ENCODE data around the gene RNASE11.
"Not testable (repeated sequence)": the region's sequence is repeated elsewhere in the genome, so short reads cannot be mapped to it uniquely, and the experiment has no call there.

Gene RNASE11

GRCh38 chr14:20606190-20606901 lies 18.5 kb upstream of the RNASE11 start:
- no peaks in the 10 kb centered on the region for H3K27me3 Mint-ChIP-seq
- no peaks in the 10 kb centered on the region for H3K36me3 Mint-ChIP-seq
- H3K9me3 Mint-ChIP-seq, result no peaks in the 10 kb centered on the region
- H3K4me3 Mint-ChIP-seq, result no peak overlapping the region
- H3K4me1 Mint-ChIP-seq, result no peaks in the 10 kb centered on the region
- no peak overlapping the region for H3K27ac Mint-ChIP-seq

- Mint-ChIP-seq H3K27ac (no peak overlapping the region), H3K27me3 (no peaks in the 10 kb centered on the region), H3K9me3 (no peaks in the 10 kb centered on the region), H3K4me1 (no peaks in the 10 kb centered on the region), H3K4me3 (no peak overlapping the region), H3K36me3 (no peaks in the 10 kb centered on the region)
Observed at GRCh38 chr14:20603813-20604690, 16.3 kb upstream of the RNASE11 start.

GRCh38 chr14:20602583-20602982 lies 14.8 kb upstream of the RNASE11 start:
- Mint-ChIP-seq H3K27ac (no peak overlapping the region), H3K27me3 (no peaks in the 10 kb centered on the region), H3K4me3 (no peak overlapping the region), H3K4me1 (no peaks in the 10 kb centered on the region), H3K36me3 (no peaks in the 10 kb centered on the region), H3K9me3 (no peaks in the 10 kb centered on the region)

GRCh38 chr14:20601522-20601921 lies 13.7 kb upstream of the RNASE11 start:
- no peak overlapping the region for H3K27ac Mint-ChIP-seq
- H3K36me3 Mint-ChIP-seq, result no peaks in the 10 kb centered on the region
- no peak overlapping the region for H3K4me3 Mint-ChIP-seq
- no peaks in the 10 kb centered on the region for H3K9me3 Mint-ChIP-seq
- no peaks in the 10 kb centered on the region for H3K27me3 Mint-ChIP-seq
- H3K4me1 Mint-ChIP-seq, result no peaks in the 10 kb centered on the region

GRCh38 chr14:20597108-20597507 lies 9.3 kb upstream of the RNASE11 start:
- Mint-ChIP-seq H3K27ac (no peak overlapping the region), H3K4me3 (no peak overlapping the region), H3K9me3 (no peaks in the 10 kb centered on the region), H3K36me3 (no peaks in the 10 kb centered on the region), H3K4me1 (peaks cover 5% of the 10 kb centered on the region), H3K27me3 (no peaks in the 10 kb centered on the region)

GRCh38 chr14:20595726-20596125 lies 7.9 kb upstream of the RNASE11 start:
- H3K36me3 Mint-ChIP-seq, H3K4me3 Mint-ChIP-seq, H3K27ac Mint-ChIP-seq, H3K4me1 Mint-ChIP-seq, H3K9me3 Mint-ChIP-seq, H3K27me3 Mint-ChIP-seq: not testable (repeated sequence)

- Mint-ChIP-seq H3K4me3 (no peak overlapping the region), H3K9me3 (no peaks in the 10 kb centered on the region), H3K27ac (no peak overlapping the region), H3K27me3 (peaks cover 3% of the 10 kb centered on the region), H3K36me3 (no peaks in the 10 kb centered on the region), H3K4me1 (peaks cover 5% of the 10 kb centered on the region)
Observed at GRCh38 chr14:20592574-20592973, 4.8 kb upstream of the RNASE11 start.

- H3K36me3 Mint-ChIP-seq, result no peaks in the 10 kb centered on the region
- H3K4me3 Mint-ChIP-seq, result no peak within 1 kb of the TSS
- peaks cover 3% of the 10 kb centered on the region for H3K27me3 Mint-ChIP-seq
- H3K4me1 Mint-ChIP-seq, result peaks cover 5% of the 10 kb centered on the region
- H3K27ac Mint-ChIP-seq, result no peak within 1 kb of the TSS
- H3K9me3 Mint-ChIP-seq, result peaks cover 4% of the 10 kb centered on the region
Observed at GRCh38 chr14:20591235-20591634, 3.4 kb upstream of the RNASE11 start, which contains the start of gene RNASE12. Gene RNASE12, minus strand, starts transcription at chr14:20591376. Its CDS starts 653 bp downstream, at chr14:20590723.

- Mint-ChIP-seq H3K27ac (no peak overlapping the region), H3K4me3 (no peak overlapping the region), H3K4me1 (no peaks in the 10 kb centered on the region), H3K27me3 (peaks cover 5% of the 10 kb centered on the region), H3K36me3 (peaks cover 4% of the 10 kb centered on the region), H3K9me3 (peaks cover 13% of the 10 kb centered on the region)
Observed at GRCh38 chr14:20583908-20584307, 3.9 kb downstream of the RNASE11 start.

GRCh38 chr14:20583142-20583541 lies 4.7 kb downstream of the RNASE11 start:
- H3K9me3 Mint-ChIP-seq, result peaks cover 13% of the 10 kb centered on the region
- no peak overlapping the region for H3K4me3 Mint-ChIP-seq
- peaks cover 4% of the 10 kb centered on the region for H3K36me3 Mint-ChIP-seq
- peaks cover 5% of the 10 kb centered on the region for H3K27me3 Mint-ChIP-seq
- no peaks in the 10 kb centered on the region for H3K4me1 Mint-ChIP-seq
- no peak overlapping the region for H3K27ac Mint-ChIP-seq

GRCh38 chr14:20580242-20580641 lies 7.6 kb downstream of the RNASE11 start:
- Mint-ChIP-seq H3K36me3 (no peaks in the 10 kb centered on the region), H3K9me3 (no peaks in the 10 kb centered on the region), H3K27ac (no peak overlapping the region)

GRCh38 chr14:20578784-20579502 lies 8.9 kb downstream of the RNASE11 start:
- Mint-ChIP-seq H3K27me3 (peaks cover 2% of the 10 kb centered on the region), H3K27ac (no peak overlapping the region), H3K4me1 (no peaks in the 10 kb centered on the region)

More at GRCh38 chr14:20580242-20580641, 7.6 kb downstream of the RNASE11 start:
- peaks cover 2% of the 10 kb centered on the region for H3K27me3 Mint-ChIP-seq
- H3K4me1 Mint-ChIP-seq, result no peaks in the 10 kb centered on the region
- no peak overlapping the region for H3K4me3 Mint-ChIP-seq

GRCh38 chr14:20578325-20578724 lies 9.5 kb downstream of the RNASE11 start:
- no peak overlapping the region for H3K27ac Mint-ChIP-seq
- H3K4me3 Mint-ChIP-seq, result no peak overlapping the region
- no peaks in the 10 kb centered on the region for H3K36me3 Mint-ChIP-seq
- H3K4me1 Mint-ChIP-seq, result no peaks in the 10 kb centered on the region
- H3K27me3 Mint-ChIP-seq, result no peaks in the 10 kb centered on the region
- H3K9me3 Mint-ChIP-seq, result no peaks in the 10 kb centered on the region

More at GRCh38 chr14:20578784-20579502, 8.9 kb downstream of the RNASE11 start:
- H3K4me3 Mint-ChIP-seq, result no peak overlapping the region
- no peaks in the 10 kb centered on the region for H3K36me3 Mint-ChIP-seq
- H3K9me3 Mint-ChIP-seq, result no peaks in the 10 kb centered on the region

- not testable (repeated sequence) for H3K9me3 Mint-ChIP-seq, H3K27ac Mint-ChIP-seq, H3K27me3 Mint-ChIP-seq, H3K36me3 Mint-ChIP-seq, H3K4me3 Mint-ChIP-seq, H3K4me1 Mint-ChIP-seq
Observed at GRCh38 chr14:20572382-20572990, 15.3 kb downstream of the RNASE11 start.

- not testable (repeated sequence) for H3K27me3 Mint-ChIP-seq, H3K36me3 Mint-ChIP-seq, H3K9me3 Mint-ChIP-seq, H3K4me3 Mint-ChIP-seq, H3K27ac Mint-ChIP-seq
- peaks cover 13% of the 10 kb centered on the region for H3K4me1 Mint-ChIP-seq
Observed at GRCh38 chr14:20570720-20571119, 17.1 kb downstream of the RNASE11 start.

Measured in activated naive CD4-positive, alpha-beta T cell treated with anti-CD3 and anti-CD28 coated beads, Interleukin-2, amount 50 U/mL, for 24 hours (primary cell).